NCI-H128 (cell line): ENCODE measurements around the gene PDE7B.

Experiments
- DNase-seq: peaks from one replicate; lab custom pipeline; 2025; ENCODE audit not compliant: unreplicated experiment; lab: John Stamatoyannopoulos, UW

PDE7B gene

DNA sequence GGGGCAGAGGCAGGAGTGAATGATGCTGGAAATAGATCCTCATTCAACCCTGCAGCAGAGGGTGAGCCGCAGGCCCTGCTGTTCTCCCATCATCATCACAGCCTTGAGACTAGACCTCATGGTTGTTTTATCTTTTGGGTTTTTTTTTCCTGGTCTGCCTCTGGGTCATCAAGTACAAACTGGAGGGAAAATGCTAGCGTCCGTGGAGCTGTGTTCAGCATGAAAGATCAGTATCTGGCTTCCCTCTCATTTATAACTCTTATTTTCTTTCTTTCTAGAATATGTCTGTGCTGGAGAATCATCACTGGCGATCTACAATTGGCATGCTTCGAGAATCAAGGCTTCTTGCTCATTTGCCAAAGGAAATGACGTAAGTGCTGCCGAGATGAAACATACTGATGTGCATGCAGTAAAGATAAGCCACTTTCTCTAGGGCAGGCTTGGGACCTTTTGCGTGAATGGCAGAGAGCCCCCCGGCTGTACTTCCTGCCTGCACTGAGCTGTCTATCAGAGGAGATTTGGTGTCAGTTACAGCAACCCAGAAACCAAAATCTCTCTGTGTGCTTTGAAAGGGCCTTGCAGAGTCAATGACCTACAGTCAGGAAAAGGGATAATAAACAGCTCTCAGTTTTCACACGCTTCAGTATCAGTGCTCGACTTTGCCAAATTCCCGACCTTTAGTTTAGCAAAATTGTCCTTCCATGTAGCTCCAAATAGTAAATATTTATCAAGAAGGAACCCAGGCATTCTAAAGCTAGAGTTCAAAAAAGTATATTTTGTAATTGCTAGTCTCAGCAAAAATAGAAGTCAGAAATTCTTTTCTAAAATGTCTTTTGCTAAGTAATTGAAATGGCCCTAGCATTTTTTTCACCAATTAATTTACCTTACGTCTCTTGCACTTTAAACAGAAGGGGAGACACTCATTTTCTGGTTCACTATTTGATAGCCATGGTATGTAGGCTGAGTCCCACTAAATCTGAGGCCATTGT lies 322.3 kb downstream of the PDE7B start:
- DNase-seq = no peak

DNA sequence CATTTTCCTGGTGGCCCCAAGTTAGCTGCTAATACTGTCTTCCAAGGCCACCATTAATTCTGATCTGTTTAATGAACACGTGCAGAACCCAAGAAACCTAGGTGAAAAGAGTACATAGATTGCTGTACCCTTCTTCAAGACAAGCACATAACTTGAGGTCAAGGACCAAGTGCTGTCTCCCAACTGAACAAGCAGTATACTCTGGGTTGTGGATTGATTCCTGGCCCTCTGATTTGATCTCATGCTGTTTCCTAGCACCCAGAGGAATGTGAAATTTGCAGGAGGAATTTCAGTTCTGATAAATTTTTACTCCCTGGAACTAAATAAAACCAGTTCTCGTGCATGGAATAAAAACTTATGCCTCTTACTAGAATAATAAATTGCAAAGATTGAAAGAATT lies 323.0 kb downstream of the PDE7B start:
- DNase-seq = no peak

DNA sequence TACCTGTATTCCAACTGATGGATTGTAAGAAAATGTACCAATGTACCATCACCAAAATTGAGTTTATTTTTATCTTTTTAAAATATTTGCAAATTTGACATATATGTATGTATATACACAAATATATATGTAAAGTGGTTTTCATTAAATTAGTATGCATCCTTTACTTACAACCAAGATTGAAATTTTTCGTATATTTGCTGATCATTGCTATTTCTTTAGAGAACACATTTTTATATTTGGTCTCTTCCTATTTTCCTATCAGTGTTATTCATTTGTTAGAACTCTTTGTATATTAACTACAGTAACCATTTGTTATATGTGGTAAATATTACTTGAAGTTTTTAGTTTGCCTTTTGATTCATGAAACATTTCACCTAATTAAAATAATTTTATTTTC lies 324.4 kb downstream of the PDE7B start:
- DNase-seq = no peak

DNA sequence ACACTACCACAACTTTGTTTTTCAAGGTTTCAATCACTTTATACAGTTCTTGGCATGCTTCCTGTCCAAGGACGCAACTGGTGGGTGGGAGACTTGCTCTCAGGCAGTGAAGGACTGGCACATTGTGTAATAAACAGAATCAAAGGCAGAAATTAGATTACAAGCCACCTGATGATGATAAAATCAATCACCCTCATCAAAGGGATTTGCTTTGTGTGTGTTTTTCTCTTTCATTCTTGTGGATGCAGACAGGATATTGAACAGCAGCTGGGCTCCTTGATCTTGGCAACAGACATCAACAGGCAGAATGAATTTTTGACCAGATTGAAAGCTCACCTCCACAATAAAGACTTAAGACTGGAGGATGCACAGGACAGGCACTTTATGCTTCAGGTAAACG lies 327.2 kb downstream of the PDE7B start:
- no peak for DNase-seq

DNA sequence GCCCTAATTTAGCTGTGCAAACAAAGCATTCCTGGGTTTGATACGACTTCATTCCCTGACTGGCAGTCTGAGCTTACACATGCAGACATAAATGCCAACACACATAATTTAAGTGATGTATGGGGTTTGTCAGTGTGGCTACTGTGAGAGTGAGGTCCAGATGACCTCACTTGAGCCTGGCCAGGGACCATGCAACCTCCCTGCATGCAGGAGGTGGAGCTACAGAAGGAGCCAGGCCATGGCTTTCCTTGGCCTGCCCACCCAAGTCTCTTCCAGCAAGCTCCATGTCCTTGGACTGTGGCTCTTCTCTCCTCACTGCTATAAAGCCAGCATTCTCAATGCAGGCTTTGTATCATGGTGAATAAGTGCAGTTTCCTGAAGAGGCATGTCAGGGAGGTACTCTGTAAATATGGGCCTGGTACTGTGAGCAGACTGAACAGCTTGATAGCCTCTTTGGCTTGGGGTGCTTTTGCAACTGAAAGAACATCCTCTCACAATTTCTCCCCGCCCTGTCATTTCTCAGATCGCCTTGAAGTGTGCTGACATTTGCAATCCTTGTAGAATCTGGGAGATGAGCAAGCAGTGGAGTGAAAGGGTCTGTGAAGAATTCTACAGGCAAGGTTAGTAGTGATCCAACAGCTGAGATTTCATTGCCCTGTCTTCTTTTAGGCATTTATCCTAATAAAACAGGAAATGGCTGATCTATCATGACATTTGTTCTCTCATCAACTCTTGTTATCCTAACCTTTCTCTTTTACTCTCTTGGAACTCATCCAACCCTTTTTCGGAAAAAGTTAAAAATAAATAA lies 329.4 kb downstream of the PDE7B start:
- no peak for DNase-seq

DNA sequence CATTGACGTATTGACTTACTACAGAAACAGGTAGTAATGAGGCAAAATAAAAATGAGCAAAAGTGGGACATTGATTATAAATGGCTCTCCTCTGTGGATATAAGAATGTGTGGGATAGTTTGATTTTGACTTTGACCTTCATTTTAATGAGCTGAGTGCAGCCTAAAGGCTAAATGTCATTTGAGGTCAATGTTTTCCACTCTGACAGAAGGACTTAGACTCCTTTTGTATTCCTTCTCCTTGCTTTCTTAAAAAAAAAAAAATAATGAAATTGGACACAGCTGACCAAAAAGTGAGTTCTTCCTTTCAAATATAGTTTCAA lies 330.0 kb downstream of the PDE7B start:
- no peak for DNase-seq

DNA sequence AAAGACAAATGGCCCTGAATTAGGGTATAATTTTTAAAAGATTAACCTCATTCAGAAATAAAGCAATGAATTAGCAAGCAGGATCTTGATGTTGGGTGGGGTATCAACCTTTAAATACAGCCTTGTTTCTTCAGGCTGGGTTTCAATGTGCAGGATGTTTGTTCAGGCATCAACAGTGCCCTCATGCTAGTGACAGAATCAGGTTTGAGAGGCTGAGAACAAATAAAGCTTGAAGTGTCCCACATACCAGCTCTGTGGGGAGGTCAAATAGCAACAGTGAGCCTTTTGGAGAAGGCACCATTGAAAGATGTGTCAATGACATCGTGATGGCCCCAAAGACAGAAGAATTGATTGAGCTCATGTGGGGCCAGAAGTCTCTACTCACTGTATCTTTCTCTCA lies 330.4 kb downstream of the PDE7B start:
- no peak for DNase-seq

DNA sequence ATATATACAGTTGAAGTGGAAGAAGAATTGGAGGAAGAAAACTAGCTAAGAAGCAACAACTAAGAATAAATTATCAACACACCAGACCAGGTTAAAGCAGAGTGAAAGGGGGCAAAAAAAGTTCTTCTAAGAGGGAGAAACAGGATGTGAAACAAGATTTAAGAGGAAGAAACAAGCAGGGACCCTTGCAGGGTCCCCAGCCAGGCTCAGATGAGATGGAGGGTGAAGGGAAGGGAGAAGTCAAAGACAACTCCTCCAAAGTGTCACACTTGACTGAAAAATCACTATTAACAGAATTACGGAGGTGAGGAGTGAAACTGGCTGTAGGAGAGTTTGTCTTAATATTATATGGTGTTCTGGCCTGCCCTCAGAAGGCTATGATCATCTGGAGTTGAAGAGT lies 333.2 kb downstream of the PDE7B start:
- DNase-seq = no peak

DNA sequence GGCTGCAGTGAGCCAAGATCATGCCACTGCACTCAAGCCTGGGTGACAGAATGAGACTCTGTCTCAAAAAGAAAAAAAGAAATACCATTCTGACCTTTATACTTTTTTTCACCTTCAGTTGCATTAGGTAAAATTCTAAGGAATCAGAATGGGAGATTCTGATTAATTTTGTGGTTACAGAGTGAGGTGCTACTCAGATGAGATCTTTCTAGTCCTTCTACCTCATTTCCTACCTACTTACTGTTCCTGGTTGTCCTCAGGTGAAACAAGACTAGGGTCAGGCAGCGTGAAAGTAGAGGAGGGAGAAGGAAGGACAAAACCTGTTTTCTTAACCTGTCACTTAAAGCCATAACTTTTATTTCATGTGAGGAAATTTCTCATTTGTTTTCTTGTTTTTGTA lies 334.9 kb downstream of the PDE7B start:
- DNase-seq = no peak

DNA sequence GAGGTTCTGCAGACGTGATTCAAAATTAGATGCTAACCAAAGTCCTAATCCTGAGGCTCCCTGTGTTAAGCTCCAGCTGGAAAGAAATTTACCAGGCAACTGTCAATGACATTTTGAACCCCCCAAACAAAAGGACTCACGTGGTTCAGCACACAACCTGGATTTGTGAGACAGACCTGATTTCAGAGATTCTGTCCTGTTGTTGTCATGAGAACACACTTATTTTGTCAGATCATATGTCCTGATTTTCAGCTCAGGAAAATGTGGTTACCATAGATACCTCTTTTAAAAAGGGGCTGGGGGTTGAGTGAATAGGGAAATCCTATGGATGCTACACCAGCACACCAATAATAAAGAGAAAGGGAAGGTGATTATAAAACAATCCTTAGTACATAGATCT lies 337.0 kb downstream of the PDE7B start:
- DNase-seq = no peak

DNA sequence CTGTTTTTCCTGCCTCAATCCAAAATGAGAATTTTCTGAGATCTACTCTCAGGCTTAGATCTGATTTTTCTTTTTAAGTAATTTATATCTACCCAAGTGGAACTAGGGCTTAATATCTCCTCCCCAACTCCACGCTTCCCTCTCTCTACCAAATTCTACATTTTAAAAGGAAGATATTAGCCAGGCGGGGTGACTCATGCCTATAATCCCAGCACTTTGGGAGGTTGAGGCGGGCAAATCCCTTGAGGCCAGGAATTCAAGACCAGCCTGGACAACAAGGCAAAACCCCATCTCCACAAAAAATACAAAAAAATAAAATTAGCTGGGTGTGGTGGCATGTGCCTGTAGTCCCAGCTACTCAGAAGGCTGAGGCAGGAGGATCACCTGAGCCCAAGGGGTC lies 337.6 kb downstream of the PDE7B start:
- DNase-seq = no peak

DNA sequence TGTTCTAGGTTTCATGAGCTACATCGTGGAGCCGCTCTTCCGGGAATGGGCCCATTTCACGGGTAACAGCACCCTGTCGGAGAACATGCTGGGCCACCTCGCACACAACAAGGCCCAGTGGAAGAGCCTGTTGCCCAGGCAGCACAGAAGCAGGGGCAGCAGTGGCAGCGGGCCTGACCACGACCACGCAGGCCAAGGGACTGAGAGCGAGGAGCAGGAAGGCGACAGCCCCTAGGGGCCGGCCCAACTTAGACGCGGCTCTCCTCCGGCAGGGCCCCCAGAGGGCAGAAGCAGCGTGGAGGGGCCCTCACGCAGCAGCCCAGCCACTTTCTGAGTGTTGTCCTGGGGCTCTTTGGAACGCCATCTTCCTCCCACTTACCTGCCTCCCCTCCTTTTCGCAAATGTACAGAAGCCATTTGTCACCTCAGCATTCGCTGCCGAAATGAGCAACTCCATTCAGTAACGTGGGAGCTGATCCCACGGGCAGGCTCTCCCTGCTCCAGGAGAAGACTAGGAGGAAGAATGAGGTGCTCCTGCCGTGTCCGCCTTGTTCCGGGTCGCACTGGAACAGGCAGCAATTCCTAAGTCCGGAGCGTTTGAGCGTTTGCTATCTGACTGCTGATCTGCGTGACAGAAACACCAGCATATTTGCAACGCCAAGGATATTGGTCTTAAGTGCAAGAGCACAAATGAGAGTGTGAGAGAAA lies 340.3 kb downstream of the PDE7B start:
- no peak for DNase-seq

DNA sequence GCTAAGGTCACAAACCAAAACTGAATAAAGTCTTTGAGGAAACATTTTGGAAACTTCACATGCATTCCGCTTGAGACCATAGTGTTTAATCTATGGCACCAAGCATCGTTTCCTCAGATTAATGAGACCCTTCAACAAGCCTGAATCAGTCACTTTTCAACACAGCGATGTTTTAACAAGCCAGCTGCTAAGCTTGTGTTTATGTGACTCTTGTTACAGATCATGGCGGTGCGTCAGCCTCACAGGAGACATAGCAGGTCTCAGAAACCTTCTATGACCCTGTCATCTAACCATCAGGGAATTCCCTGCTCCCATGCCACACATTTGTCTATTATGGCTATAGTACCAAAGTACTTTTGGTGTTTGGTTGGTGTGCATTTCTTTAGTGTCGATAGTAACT lies 341.4 kb downstream of the PDE7B start:
- DNase-seq = no peak

DNA sequence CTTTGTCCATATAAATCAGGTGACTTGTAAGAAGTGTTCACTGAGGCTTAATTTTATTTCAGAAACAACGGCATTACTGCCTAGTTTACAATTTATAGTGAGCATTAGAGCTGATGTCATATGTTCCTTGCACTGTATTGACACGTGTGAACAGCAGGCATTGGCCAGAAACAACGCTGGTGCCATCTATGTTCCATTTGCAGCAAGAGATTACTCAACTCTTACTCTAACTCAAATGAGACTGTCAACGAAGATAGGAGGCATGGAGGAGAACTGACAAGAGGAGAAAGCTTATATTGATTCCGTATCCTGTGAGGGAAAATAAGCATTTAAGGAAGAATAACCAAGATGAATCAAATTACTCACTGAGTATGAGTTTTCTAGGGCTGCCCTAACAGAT lies 350.2 kb downstream of the PDE7B start:
- no peak for DNase-seq

DNA sequence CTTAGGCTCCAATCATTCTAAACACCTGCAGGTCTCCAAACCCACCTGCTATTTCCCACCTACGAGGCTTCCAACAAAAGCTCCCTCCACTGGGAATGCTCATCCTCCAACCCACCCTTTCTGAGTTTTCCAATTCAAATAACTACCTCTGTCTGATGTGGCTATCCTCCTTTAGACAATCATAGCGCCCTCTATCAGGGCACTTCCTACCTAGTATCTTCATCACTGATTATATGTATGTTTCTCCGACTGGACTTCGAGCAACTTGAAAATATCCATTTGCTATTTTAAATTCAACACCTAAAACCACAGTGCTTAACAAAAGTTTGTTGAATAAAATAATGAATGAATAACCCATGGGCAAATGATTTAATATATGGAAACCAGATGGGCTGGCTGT lies 357.3 kb downstream of the PDE7B start:
- DNase-seq = no peak

DNA sequence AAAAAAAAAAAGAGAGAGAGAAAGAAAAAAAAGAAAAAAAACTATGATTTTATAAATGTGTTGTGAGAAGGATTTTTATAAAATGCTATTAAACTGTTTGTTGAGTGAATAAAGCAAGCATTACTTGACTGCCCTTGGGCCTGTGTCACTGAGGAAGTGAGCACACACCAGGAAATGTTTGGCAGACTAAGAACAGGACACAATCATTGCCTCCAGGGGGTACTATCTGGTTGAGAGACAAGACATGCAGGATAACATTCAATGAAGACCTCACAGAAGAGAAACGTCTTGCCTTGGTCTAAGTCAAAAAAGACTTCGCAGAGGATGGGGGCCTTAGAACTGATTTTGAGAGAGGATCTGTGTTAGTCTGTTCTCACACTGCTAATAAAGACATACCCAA lies 358.0 kb downstream of the PDE7B start:
- no peak for DNase-seq

DNA sequence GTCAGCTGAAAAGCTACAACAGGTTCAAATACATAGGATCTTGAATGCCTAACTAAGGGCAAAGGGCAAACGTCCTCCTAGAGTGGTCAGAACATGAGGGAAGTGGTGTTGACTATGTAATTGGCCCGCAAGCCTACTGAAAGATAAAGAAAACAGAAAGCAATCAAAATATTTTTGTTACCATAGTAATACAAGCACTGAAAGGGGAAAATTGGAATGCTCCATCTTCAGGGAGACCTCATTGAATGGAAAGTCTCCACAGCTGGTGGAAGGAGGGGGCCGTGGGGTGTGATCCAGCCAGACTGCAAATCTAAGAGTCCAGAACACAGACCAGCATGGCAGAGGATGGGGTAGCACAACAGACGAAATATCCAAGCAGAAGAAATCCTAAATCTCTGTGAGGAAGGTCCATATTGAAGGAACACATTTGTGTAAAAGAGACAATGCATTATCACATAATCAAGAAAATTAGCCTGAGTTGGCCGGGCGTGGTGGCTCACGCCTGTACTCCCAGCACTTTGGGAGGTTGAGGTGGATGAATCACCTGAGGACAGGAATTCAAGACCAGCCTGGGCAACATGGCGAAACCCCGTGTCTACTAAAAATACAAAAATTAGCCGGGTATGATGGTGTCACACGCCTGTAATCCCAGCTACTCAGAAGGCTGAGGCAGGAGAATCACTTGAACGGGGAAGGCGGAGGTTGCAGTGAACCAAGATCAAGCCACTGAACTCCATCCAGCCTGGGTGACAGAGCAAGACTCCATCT lies 359.1 kb downstream of the PDE7B start:
- DNase-seq = no peak

DNA sequence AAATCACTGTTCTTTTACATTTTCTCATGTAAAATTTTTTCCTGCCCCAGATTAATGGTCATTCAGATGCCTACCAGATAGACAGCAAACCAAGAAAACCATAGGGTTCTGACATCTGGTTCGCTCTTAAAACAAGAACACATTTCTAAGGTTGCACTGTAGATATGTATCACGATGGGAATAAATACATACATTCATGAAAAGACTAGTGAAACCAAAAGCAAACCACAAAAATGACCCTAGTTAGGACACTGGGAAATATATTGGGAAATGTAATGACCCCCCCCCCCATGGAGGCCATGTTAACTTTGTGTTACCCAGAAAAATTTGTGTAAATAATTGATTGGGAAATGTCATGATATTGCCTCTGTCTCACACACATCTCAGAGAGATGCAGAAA lies 361.1 kb downstream of the PDE7B start:
- no peak for DNase-seq

DNA sequence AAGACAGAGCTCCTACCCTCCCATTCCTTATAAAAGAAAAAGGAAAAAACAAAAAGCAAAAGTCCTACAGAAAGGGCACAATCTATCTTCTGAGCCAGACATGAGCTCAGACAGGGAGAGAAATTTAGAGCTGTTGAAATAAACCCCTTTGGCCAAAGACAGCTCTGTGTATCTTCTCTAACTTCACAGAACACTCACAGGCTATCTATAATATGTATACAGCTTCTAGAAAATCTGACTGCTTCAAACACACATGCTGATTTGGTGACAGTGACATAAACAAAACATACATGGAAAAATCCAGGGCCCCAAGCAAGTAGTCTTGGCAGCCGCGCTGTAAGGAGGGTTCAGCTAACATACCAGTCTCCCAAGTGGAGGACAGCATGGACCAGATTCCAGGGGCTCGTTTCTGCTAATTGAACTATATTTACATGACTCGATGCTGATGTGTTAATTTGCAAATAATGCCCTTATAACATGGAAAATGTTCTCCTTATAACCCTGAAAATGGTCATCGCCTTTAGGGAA lies 361.6 kb downstream of the PDE7B start:
- no peak for DNase-seq

DNA sequence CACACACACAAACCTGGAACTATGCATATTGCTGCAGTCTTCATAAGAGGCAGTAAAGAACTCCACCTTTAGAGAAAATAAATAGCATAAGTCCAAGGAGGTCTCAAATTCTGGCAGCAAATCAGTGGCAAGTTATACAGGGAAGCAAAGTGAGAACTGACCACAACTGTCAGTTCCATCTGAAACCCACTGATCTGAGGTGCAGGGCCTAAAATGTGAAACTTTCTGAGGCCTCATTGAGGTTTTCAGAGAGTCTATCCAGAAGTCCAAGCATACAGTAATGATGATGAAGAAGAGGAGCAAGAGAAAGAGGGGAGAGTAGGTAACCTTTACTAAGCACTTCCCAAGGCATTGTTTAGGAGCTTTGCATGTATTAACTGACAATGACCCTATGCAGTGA lies 362.4 kb downstream of the PDE7B start:
- DNase-seq = no peak
